ENCODE data around the gene GBX1.

The GBX1 gene

GRCh38 chr7:151161757-151162156 is 5.7 kb downstream of the GBX1 start:
- Histone ChIP-seq H3K4me2 (ENCODE audit: low read depth, low read length, poor library complexity, severe bottlenecking) (no peak overlapping the region), H3K9ac (ENCODE audit: low read length) (no peak overlapping the region), H3K9me3 (ENCODE audit: insufficient read depth, low read length) (no peaks in the 10 kb centered on the region), H3K36me3 (ENCODE audit: low read length) (no peaks in the 10 kb centered on the region), H3K27ac (ENCODE audit: low read depth, low read length) (no peak overlapping the region), H3K79me2 (ENCODE audit: insufficient read depth, low read length) (no peaks in the 10 kb centered on the region), H4K20me1 (ENCODE audit: low read depth, low read length) (no peaks in the 10 kb centered on the region), H2AFZ (ENCODE audit: low read depth, low read length, severe bottlenecking) (no peak overlapping the region), H3K27me3 (ENCODE audit: low read length) (no peaks in the 10 kb centered on the region), H3F3A (ENCODE audit: insufficient read depth) (no peaks in the 10 kb centered on the region), H3K4me3 (ENCODE audit: insufficient read depth, low read length, poor library complexity, severe bottlenecking) (no peak overlapping the region), H3K9me2 (replicated peaks; ENCODE audit: insufficient read depth, low read length) (no peaks in the 10 kb centered on the region)
- TF ChIP-seq CTCF (IDR thresholded peaks at IDR 0.05; ENCODE audit: insufficient read depth, low read length, poor library complexity, severe bottlenecking) (no peak), EZH2phosphoT487 (conservative IDR thresholded peaks at IDR 0.05; ENCODE audit: low read length) (no peak)

- no peaks in the 10 kb centered on the region for H3K36me3 ChIP-seq (ENCODE audit: low read length)
- H3K9me2 ChIP-seq (replicated peaks; ENCODE audit: insufficient read depth, low read length): no peaks in the 10 kb centered on the region
- no peak overlapping the region for H3K9ac ChIP-seq (ENCODE audit: low read length)
- TF ChIP-seq EZH2phosphoT487 (conservative IDR thresholded peaks at IDR 0.05; ENCODE audit: low read length) (no peak), CTCF (IDR thresholded peaks at IDR 0.05; ENCODE audit: insufficient read depth, low read length, poor library complexity, severe bottlenecking) (no peak)
- no peak overlapping the region for H3K4me2 ChIP-seq (ENCODE audit: low read depth, low read length, poor library complexity, severe bottlenecking)
- H3K27ac ChIP-seq (ENCODE audit: low read depth, low read length): no peak overlapping the region
- H3K4me3 ChIP-seq (ENCODE audit: insufficient read depth, low read length, poor library complexity, severe bottlenecking): no peak overlapping the region
- H2AFZ ChIP-seq (ENCODE audit: low read depth, low read length, severe bottlenecking): no peak overlapping the region
- no peaks in the 10 kb centered on the region for H3F3A ChIP-seq (ENCODE audit: insufficient read depth)
- H4K20me1 ChIP-seq (ENCODE audit: low read depth, low read length): no peaks in the 10 kb centered on the region
- H3K9me3 ChIP-seq (ENCODE audit: insufficient read depth, low read length): no peaks in the 10 kb centered on the region
- no peaks in the 10 kb centered on the region for H3K79me2 ChIP-seq (ENCODE audit: insufficient read depth, low read length)
- 0 out of 2 replicates have a peak, but pooled peaks cover 4% of the 10 kb centered on the region for H3K27me3 ChIP-seq (ENCODE audit: low read length)
Observed at GRCh38 chr7:151157645-151158329, 9.7 kb downstream of the GBX1 start.

- Histone ChIP-seq H3K27me3 (ENCODE audit: low read length) (0 out of 2 replicates have a peak, but pooled peaks cover 13% of the 10 kb centered on the region), H3K36me3 (ENCODE audit: low read length) (no peaks in the 10 kb centered on the region), H3K4me2 (ENCODE audit: low read depth, low read length, poor library complexity, severe bottlenecking) (no peak overlapping the region), H3K9me2 (replicated peaks; ENCODE audit: insufficient read depth, low read length) (no peaks in the 10 kb centered on the region), H3K9ac (ENCODE audit: low read length) (no peak overlapping the region), H3K9me3 (ENCODE audit: insufficient read depth, low read length) (no peaks in the 10 kb centered on the region), H4K20me1 (ENCODE audit: low read depth, low read length) (no peaks in the 10 kb centered on the region), H2AFZ (ENCODE audit: low read depth, low read length, severe bottlenecking) (no peak overlapping the region), H3K79me2 (ENCODE audit: insufficient read depth, low read length) (no peaks in the 10 kb centered on the region), H3F3A (ENCODE audit: insufficient read depth) (no peaks in the 10 kb centered on the region), H3K27ac (ENCODE audit: low read depth, low read length) (no peak overlapping the region), H3K4me3 (ENCODE audit: insufficient read depth, low read length, poor library complexity, severe bottlenecking) (no peak overlapping the region)
- TF ChIP-seq EZH2phosphoT487 (conservative IDR thresholded peaks at IDR 0.05; ENCODE audit: low read length) (no peak), CTCF (IDR thresholded peaks at IDR 0.05; ENCODE audit: insufficient read depth, low read length, poor library complexity, severe bottlenecking) (no peak)
Observed at GRCh38 chr7:151152643-151153513, 14.6 kb downstream of the GBX1 start.

Measured in SU-DHL-6 (cell line).